Testis (tissue), 3 donors: Measurements from ENCODE around the gene PLRG1. TPM values are rescaled to one million over a fixed set of nuclear protein-coding genes. Genes with fewer than 3 reads are reported as not detected.

Experiments used
- DNase-seq: peaks from one replicate; pipeline ENCODE4 v3.0.0-alpha.2; 2019
- H3K27ac ChIP-seq, 2 donors: fragments of 200-600 bp; sonication (generic); one replicate each; pipeline ENCODE4 v1.5.1; 2019
- H3K27me3 ChIP-seq: fragments of 200-600 bp; sonication (generic); one replicate; pipeline ENCODE4 v1.5.1; 2019
- H3K36me3 ChIP-seq: fragments of 200-600 bp; sonication (generic); one replicate; pipeline ENCODE4 v1.5.1; 2017; ENCODE audit warnings: low read depth; ENCODE audit errors: missing control alignments
- H3K4me1 ChIP-seq: fragments of 200-600 bp; sonication (generic); one replicate; pipeline ENCODE4 v1.5.1; 2019
- H3K4me3 ChIP-seq, 2 donors: fragments of 200-600 bp; sonication (generic); one replicate each; pipeline ENCODE4 v1.5.1; 2017 to 2019
- H3K9me3 ChIP-seq: fragments of 200-600 bp; sonication (generic); one replicate; pipeline ENCODE4 v1.5.1; 2017
- POLR2A ChIP-seq: fragments of 450-650 bp; IDR thresholded peaks from one replicate; pipeline ENCODE4 v1.6.1; 2017; ENCODE audit warnings: antibody characterized with exemption, mild to moderate bottlenecking, moderate library complexity
- WGBS, 2 donors: methylation state at CpG; one replicate each; pipeline ENCODE4 v1.1.5; 2018; 5-methylcytosine and 5-hydroxymethylcytosine counted together
- intact Hi-C: fragments of 100-400 bp; cut with DNase I; formaldehyde crosslinking; loops from one replicate; pipeline ENCODE4 v1.15.1; 2023; ENCODE audit warnings: low total_unique reads
- polyA plus RNA-seq: library from polyadenylated mRNA; stranded (reverse); fragments of 350-450 nt; fragmentation: Illumina TruSeq; extraction: RNeasy Lipid Tissue Mini Kit (QIAGEN cat#74804); gene quantifications from one replicate; pipeline ENCODE4 v1.2.3, GENCODE V29; 2014; ENCODE audit warnings: low read depth, low replicate concordance; ENCODE audit not compliant: insufficient read depth
- total RNA-seq, 2 donors: library from RNA; depleted of rRNA; stranded (reverse); fragments of >200 nt; gene quantifications; one replicate each; pipeline ENCODE4 v1.2.3, GENCODE V29; 2016
- TF ChIP-seq, protein P1 (sequence below), 3 experiments: fragments of 450-650 bp in 2 of 3; fragments of 200-600 bp in 1 of 3; sonication (generic) in 1 of 3; IDR thresholded peaks; one replicate each; pipeline ENCODE4 v1.5.1; 2016 to 2019; ENCODE audit warnings: antibody characterized with exemption in 3 of 3, mild to moderate bottlenecking in 2 of 3, moderate library complexity in 1 of 3

Gene PLRG1
- total and polyA plus RNA-seq, 3 donors from 2014 or later: 35.3 to 46.3 (median 45.8) TPM

GRCh38 chr4:154583677-154584076, 33.5 kb upstream of the PLRG1 start:
- intact Hi-C loops: no loop called here
- H3K36me3 ChIP-seq: no peaks in the 10 kb centered on the region

DNA sequence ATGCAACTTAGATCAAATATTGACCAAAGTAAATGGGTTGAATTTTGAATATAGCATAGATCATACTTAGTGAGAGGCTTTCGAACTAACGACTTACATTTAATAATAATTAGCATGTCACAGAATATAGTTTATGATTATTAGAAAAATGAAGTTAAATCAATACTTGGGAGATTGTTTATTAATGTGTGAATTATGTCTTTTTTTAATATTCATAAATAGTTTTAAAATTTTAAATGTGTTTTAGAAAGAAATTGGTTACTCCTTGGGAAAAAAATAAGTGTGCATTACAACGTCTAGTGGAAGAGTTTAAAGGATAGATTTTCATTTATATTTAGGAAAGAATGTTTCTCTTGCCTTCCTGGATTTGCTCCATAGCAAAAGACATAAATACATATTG, 33.0 kb upstream of the PLRG1 start:
- Histone ChIP-seq H3K36me3 (no peaks in the 10 kb centered on the region), H3K27me3 (no peaks in the 10 kb centered on the region), H3K4me3 (no peak overlapping the region), H3K27ac (no peak overlapping the region), H3K9me3 (no peaks in the 10 kb centered on the region), H3K4me1 (no peaks in the 10 kb centered on the region)
- intact Hi-C loops: no loop called here
- no peak for DNase-seq
- WGBS, 2 donors: 89 to 90% methylated on average over 3 of the region's 3 CpGs
- TF ChIP-seq POLR2A: no peak
- TF ChIP-seq, protein P1, sequence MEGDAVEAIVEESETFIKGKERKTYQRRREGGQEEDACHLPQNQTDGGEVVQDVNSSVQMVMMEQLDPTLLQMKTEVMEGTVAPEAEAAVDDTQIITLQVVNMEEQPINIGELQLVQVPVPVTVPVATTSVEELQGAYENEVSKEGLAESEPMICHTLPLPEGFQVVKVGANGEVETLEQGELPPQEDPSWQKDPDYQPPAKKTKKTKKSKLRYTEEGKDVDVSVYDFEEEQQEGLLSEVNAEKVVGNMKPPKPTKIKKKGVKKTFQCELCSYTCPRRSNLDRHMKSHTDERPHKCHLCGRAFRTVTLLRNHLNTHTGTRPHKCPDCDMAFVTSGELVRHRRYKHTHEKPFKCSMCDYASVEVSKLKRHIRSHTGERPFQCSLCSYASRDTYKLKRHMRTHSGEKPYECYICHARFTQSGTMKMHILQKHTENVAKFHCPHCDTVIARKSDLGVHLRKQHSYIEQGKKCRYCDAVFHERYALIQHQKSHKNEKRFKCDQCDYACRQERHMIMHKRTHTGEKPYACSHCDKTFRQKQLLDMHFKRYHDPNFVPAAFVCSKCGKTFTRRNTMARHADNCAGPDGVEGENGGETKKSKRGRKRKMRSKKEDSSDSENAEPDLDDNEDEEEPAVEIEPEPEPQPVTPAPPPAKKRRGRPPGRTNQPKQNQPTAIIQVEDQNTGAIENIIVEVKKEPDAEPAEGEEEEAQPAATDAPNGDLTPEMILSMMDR (IDR thresholded peaks at IDR 0.05): no peak

More at GRCh38 chr4:154583677-154584076, 33.5 kb upstream of the PLRG1 start:
- Histone ChIP-seq H3K27ac (no peak overlapping the region), H3K27me3 (no peaks in the 10 kb centered on the region), H3K4me1 (no peaks in the 10 kb centered on the region), H3K4me3 (no peak overlapping the region), H3K9me3 (no peaks in the 10 kb centered on the region)
- no peak for TF ChIP-seq POLR2A
- no peak for DNase-seq

DNA sequence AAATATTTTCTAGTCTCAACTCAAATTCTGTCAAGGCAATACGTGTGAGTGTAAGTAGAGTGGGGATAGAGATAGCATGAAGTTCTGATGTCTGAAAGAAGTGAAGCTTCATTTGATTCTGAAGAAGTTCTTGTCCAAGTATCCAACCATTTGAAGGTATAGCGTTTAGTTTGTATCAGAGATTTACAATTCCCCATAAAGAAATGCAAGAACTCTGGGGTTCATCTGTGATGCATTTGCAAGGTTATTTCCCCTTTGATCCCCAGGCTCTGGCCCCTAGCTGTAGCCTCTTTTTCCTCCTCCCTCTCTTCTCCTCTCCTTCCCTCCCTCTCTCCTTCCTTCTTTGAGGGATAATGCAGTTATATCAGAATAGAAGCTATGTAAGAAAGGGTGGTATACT, 32.5 kb upstream of the PLRG1 start:
- Histone ChIP-seq H3K4me3 (no peak overlapping the region), H3K4me1 (no peaks in the 10 kb centered on the region), H3K36me3 (no peaks in the 10 kb centered on the region), H3K27me3 (no peaks in the 10 kb centered on the region), H3K9me3 (no peaks in the 10 kb centered on the region), H3K27ac (no peak overlapping the region)
- WGBS, 2 donors: 83 to 90% methylated on average over 2 of the region's 2 CpGs
- intact Hi-C loops: no loop called here
- no peak for TF ChIP-seq POLR2A
- TF ChIP-seq, protein P1 (IDR thresholded peaks at IDR 0.05): no peak
- no peak for DNase-seq

DNA sequence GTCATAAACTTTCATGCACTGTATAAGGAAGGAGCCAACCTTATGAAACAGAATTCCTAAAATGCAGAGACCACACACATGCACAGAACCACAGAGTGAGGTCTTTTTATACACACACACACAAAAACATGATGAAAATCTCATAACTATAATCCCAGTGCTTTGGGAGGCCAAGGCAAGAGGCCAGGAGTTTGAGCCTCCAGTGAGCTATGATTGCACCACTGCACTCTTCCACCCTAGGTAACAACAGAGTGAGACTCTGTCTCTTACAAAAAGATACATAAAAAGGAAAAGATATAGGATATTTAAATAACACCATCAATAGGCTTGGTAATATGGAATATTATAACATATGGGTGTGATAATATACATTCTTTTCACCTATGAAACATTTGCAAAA, 29.7 kb upstream of the PLRG1 start:
- DNase-seq: no peak
- Histone ChIP-seq H3K27me3 (no peaks in the 10 kb centered on the region), H3K4me3 (no peak overlapping the region), H3K36me3 (no peaks in the 10 kb centered on the region), H3K4me1 (no peaks in the 10 kb centered on the region), H3K27ac (no peak overlapping the region), H3K9me3 (no peaks in the 10 kb centered on the region)
- TF ChIP-seq, protein P1 (IDR thresholded peaks at IDR 0.05): no peak
- TF ChIP-seq POLR2A: no peak
- intact Hi-C loops: no loop called here

GRCh38 chr4:154578919-154579318, 28.7 kb upstream of the PLRG1 start:
- H3K27me3 ChIP-seq: no peaks in the 10 kb centered on the region
- no peak overlapping the region for H3K27ac ChIP-seq
- intact Hi-C loops: no loop called here
- H3K4me3 ChIP-seq: no peak overlapping the region
- DNase-seq: no peak
- no peaks in the 10 kb centered on the region for H3K4me1 ChIP-seq
- WGBS, 2 donors: 79 to 88% methylated on average over 1 of the region's 1 CpG
- TF ChIP-seq, protein P1 (IDR thresholded peaks at IDR 0.05): no peak
- TF ChIP-seq POLR2A: no peak
- no peaks in the 10 kb centered on the region for H3K36me3 ChIP-seq
- H3K9me3 ChIP-seq: no peaks in the 10 kb centered on the region
